ENCODE measurements around the gene VAMP2.

DNA sequence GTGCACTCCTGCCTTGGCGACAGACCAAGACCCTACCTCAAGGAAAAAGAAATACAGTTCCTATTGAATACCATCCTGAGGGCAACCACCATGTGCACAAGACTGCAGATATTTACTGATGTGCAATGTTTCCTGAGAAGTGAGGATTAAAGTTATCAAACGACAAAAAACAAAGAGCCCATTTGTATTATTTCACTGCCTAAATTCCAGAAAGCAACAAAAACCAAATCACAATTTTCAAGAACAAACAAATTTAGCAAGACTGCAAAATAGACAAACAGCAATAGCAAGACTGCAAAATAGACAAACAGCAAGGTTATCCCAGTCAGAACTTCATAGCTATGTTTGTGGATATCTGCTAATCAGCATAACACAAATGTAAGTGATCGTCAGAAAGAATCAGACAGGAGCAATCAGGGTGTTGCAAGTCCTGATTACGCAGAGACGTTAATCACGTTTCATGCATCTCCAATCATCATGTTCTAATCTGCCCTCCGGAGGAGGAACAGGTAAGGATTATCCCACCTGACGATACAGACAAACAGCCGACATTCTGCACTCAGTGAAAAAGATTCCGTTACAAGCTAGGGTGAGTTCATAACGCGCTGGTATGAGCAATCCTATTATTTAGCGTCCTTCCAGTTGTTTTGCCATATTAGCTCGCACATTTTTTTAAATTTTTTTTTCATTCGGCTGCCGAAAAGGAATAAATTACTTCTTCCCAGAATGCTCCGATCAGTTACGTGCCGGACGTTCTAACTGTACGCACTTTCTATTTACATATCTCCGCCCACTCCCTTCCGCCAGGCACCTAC is 10.5 kb upstream of the VAMP2 start:
- TF ChIP-seq CTCF (IDR thresholded peaks at IDR 0.05) (no peak), POLR2A (IDR thresholded peaks at IDR 0.05) (peak; percentile 100)
